CD4-positive, CD25-positive, alpha-beta regulatory T cell (primary cell): Measurements from ENCODE around the gene DNAJC18. TPM values are rescaled to one million over a fixed set of nuclear protein-coding genes. Genes with fewer than 3 reads are reported as not detected.

Experiments
- ATAC-seq, 2 donors: fragments of 150-1000 bp; cut with Tn5 transposase; one replicate each; pipeline ENCODE4 v1.10.0; 2021; ENCODE audit warnings: low read depth in 2 of 2, moderate number of reproducible peaks in 2 of 2, moderate library complexity in 1 of 2
- DNase-seq, 3 donors: peaks; one replicate each; pipeline versions ENCODE4 v3.0.0 to v3.0.0-alpha.2; 2012 to 2022; ENCODE audit warnings: mixed read lengths in 1 of 3
- H3K27ac ChIP-seq: one replicate; pipeline ENCODE4 v1.7.0; 2013; ENCODE audit warnings: mild to moderate bottlenecking, low read length; ENCODE audit not compliant: insufficient read depth, poor library complexity, severe bottlenecking
- H3K27me3 ChIP-seq: one replicate; pipeline ENCODE4 v1.7.0; 2013; ENCODE audit warnings: low read length; ENCODE audit not compliant: control insufficient read depth, insufficient read depth
- H3K36me3 ChIP-seq: one replicate; pipeline ENCODE4 v1.7.0; 2013; ENCODE audit warnings: mild to moderate bottlenecking, low read length, moderate library complexity; ENCODE audit not compliant: control insufficient read depth, insufficient read depth
- H3K4me1 ChIP-seq: 2 replicates; pipeline ENCODE4 v1.7.0; 2013; ENCODE audit warnings: mild to moderate bottlenecking, low read length; ENCODE audit not compliant: insufficient read depth, control insufficient read depth, poor library complexity, severe bottlenecking
- H3K4me3 ChIP-seq: one replicate; pipeline ENCODE4 v1.7.0; 2013; ENCODE audit warnings: low read depth, mild to moderate bottlenecking, low read length, moderate library complexity
- H3K9me3 ChIP-seq, 2 experiments: 1 replicate in 1 of 2; 2 replicates in 1 of 2; pipeline ENCODE4 v1.7.0; 2013; ENCODE audit warnings: low read length in 2 of 2, mild to moderate bottlenecking in 1 of 2, moderate library complexity in 1 of 2; ENCODE audit not compliant: control insufficient read depth in 2 of 2
- H3K27ac Mint-ChIP-seq, 3 donors: one replicate each; pipeline ENCODE4 v1.8.0; 2020 to 2022; ENCODE audit warnings: mild to moderate bottlenecking in 3 of 3, mixed read lengths in 3 of 3, moderate library complexity in 2 of 3
- H3K27me3 Mint-ChIP-seq: one replicate; pipeline ENCODE4 v1.8.0; 2022; ENCODE audit warnings: mild to moderate bottlenecking, mixed read lengths
- H3K36me3 Mint-ChIP-seq: one replicate; pipeline ENCODE4 v1.8.0; 2020; ENCODE audit warnings: mixed read lengths
- H3K4me1 Mint-ChIP-seq, 4 donors: one replicate each; pipeline ENCODE4 v1.8.0; 2020 to 2022; ENCODE audit warnings: mixed read lengths in 4 of 4, mild to moderate bottlenecking in 1 of 4
- H3K4me3 Mint-ChIP-seq, 4 donors: one replicate each; pipeline ENCODE4 v1.8.0; 2020 to 2022; ENCODE audit warnings: mild to moderate bottlenecking in 4 of 4, mixed read lengths in 4 of 4, moderate library complexity in 3 of 4
- H3K9me3 Mint-ChIP-seq, 7 donors: one replicate each; pipeline ENCODE4 v1.8.0; 2020 to 2022; ENCODE audit warnings: mixed read lengths in 7 of 7, mild to moderate bottlenecking in 3 of 7, moderate library complexity in 2 of 7
- polyA plus RNA-seq, 4 donors: library from polyadenylated mRNA; unstranded; fragments of 300-500 nt; fragmentation: Illumina TruSeq; gene quantifications; one replicate each; pipeline ENCODE4 v1.2.3, GENCODE V29; 2021
- total RNA-seq: library from RNA; stranded (reverse); gene quantifications from one replicate; pipeline ENCODE4 v1.2.3, GENCODE V29; 2022

The DNAJC18 gene
- total and polyA plus RNA-seq, 5 donors from 2014 or later: 4.0 to 9.0 (median 5.6) TPM

- ATAC-seq (no peak), DNase-seq (no peak)
- Histone ChIP-seq H3K36me3 (peaks cover 17% of the 10 kb centered on the region), H3K27ac (no peak overlapping the region), H3K27me3 (no peaks in the 10 kb centered on the region), H3K4me1 (no peaks in the 10 kb centered on the region), H3K9me3 (no peaks in the 10 kb centered on the region), H3K4me3 (no peak overlapping the region)
- Mint-ChIP-seq H3K4me3 (no peak overlapping the region), H3K27me3 (no peaks in the 10 kb centered on the region), H3K36me3 (peaks cover 18% of the 10 kb centered on the region), H3K27ac (peak overlapping the region in 1 of 3 donors; percentile 76), H3K9me3 (peaks cover 0 to 1% (median 0%) of the 10 kb centered on the region in 7 donors), H3K4me1 (peaks cover 0 to 16% (median 6%) of the 10 kb centered on the region in 4 donors)
These were observed 64.4 kb downstream of the DNAJC18 start for GRCh38 chr5:139374909-139375308.

- Mint-ChIP-seq H3K9me3 (peaks cover 0 to 1% (median 0%) of the 10 kb centered on the region in 7 donors), H3K27ac (peak overlapping the region in 2 of 3 donors; percentile 1 to 29), H3K4me1 (peaks cover 0 to 9% (median 5%) of the 10 kb centered on the region in 4 donors), H3K36me3 (peaks cover 15% of the 10 kb centered on the region), H3K27me3 (no peaks in the 10 kb centered on the region), H3K4me3 (no peak overlapping the region)
- DNase-seq (no peak), ATAC-seq (no peak)
- Histone ChIP-seq H3K4me1 (no peaks in the 10 kb centered on the region), H3K9me3 (no peaks in the 10 kb centered on the region), H3K36me3 (peaks cover 44% of the 10 kb centered on the region), H3K4me3 (no peak overlapping the region), H3K27me3 (no peaks in the 10 kb centered on the region), H3K27ac (no peak overlapping the region)
These were observed 67.6 kb downstream of the DNAJC18 start for GRCh38 chr5:139371482-139372435.

GRCh38 chr5:139369181-139369580 lies 70.1 kb downstream of the DNAJC18 start:
- ATAC-seq (no peak), DNase-seq (no peak)
- Histone ChIP-seq H3K9me3 (no peaks in the 10 kb centered on the region), H3K4me1 (no peaks in the 10 kb centered on the region), H3K27me3 (no peaks in the 10 kb centered on the region), H3K36me3 (peaks cover 63% of the 10 kb centered on the region), H3K27ac (no peak overlapping the region), H3K4me3 (no peak overlapping the region)
- H3K27ac Mint-ChIP-seq: no peak overlapping the region
- no peaks in the 10 kb centered on the region for H3K27me3 Mint-ChIP-seq
- peaks cover 0 to 9% (median 4%) of the 10 kb centered on the region in 4 donors for H3K4me1 Mint-ChIP-seq
- H3K4me3 Mint-ChIP-seq: no peak overlapping the region
- H3K36me3 Mint-ChIP-seq: peaks cover 16% of the 10 kb centered on the region
- H3K9me3 Mint-ChIP-seq: peaks cover 0 to 1% (median 0%) of the 10 kb centered on the region in 7 donors

GRCh38 chr5:139368613-139369012 lies 70.7 kb downstream of the DNAJC18 start:
- Histone ChIP-seq H3K4me1 (no peaks in the 10 kb centered on the region), H3K9me3 (no peaks in the 10 kb centered on the region), H3K4me3 (no peak overlapping the region), H3K36me3 (peaks cover 66% of the 10 kb centered on the region), H3K27me3 (no peaks in the 10 kb centered on the region), H3K27ac (no peak overlapping the region)
- ATAC-seq (no peak), DNase-seq (peak in 1 of 3 donors; percentile 29)
- Mint-ChIP-seq H3K27me3 (no peaks in the 10 kb centered on the region), H3K36me3 (peaks cover 22% of the 10 kb centered on the region), H3K9me3 (no peaks in the 10 kb centered on the region), H3K27ac (no peak overlapping the region), H3K4me3 (no peak overlapping the region), H3K4me1 (peaks cover 0 to 9% (median 6%) of the 10 kb centered on the region in 4 donors)

DNA sequence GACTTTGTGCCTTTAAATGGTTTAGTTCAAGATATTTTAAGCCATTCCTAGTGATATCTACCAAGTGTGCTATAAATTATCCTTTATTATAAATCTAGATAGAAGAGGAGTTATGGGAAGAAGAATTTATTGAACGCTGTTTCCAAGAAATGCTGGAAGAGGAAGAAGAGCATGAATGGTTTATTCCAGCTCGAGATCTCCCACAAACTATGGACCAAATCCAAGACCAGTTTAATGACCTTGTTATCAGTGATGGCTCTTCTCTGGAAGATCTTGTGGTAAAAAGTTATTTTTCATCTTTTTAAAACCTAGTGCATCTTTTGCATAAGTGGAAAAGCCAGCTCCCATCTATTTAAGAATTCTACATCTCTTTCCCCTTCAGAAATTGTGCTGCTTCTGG lies 74.9 kb downstream of the DNAJC18 start:
- no peaks in the 10 kb centered on the region for H3K27me3 Mint-ChIP-seq
- Histone ChIP-seq H3K27ac (no peak overlapping the region), H3K4me1 (no peaks in the 10 kb centered on the region), H3K27me3 (no peaks in the 10 kb centered on the region), H3K36me3 (peaks cover 53% of the 10 kb centered on the region), H3K9me3 (no peaks in the 10 kb centered on the region), H3K4me3 (no peak overlapping the region)
- ATAC-seq (no peak), DNase-seq (no peak)
- H3K9me3 Mint-ChIP-seq: no peaks in the 10 kb centered on the region
- peaks cover 11 to 22% (median 18%) of the 10 kb centered on the region in 4 donors for H3K4me1 Mint-ChIP-seq
- no peak overlapping the region for H3K4me3 Mint-ChIP-seq
- H3K27ac Mint-ChIP-seq: no peak overlapping the region
- H3K36me3 Mint-ChIP-seq: peaks cover 27% of the 10 kb centered on the region

GRCh38 chr5:139363937-139364336 lies 75.4 kb downstream of the DNAJC18 start:
- ATAC-seq: no peak
- Mint-ChIP-seq H3K27ac (no peak overlapping the region), H3K27me3 (no peaks in the 10 kb centered on the region), H3K36me3 (peaks cover 27% of the 10 kb centered on the region), H3K4me3 (no peak overlapping the region), H3K4me1 (peaks cover 11 to 22% (median 19%) of the 10 kb centered on the region in 4 donors), H3K9me3 (no peaks in the 10 kb centered on the region)
- DNase-seq: no peak
- no peaks in the 10 kb centered on the region for H3K9me3 ChIP-seq
- no peak overlapping the region for H3K27ac ChIP-seq
- H3K4me1 ChIP-seq: no peaks in the 10 kb centered on the region
- no peaks in the 10 kb centered on the region for H3K27me3 ChIP-seq
- no peak overlapping the region for H3K4me3 ChIP-seq
- H3K36me3 ChIP-seq: peaks cover 49% of the 10 kb centered on the region

GRCh38 chr5:139361835-139362429 lies 77.4 kb downstream of the DNAJC18 start:
- Mint-ChIP-seq H3K4me1 (peaks cover 16 to 37% (median 35%) of the 10 kb centered on the region in 4 donors), H3K4me3 (peak overlapping the region in 1 of 4 donors; percentile 61), H3K9me3 (no peaks in the 10 kb centered on the region), H3K27ac (no peak overlapping the region), H3K27me3 (no peaks in the 10 kb centered on the region), H3K36me3 (peaks cover 35% of the 10 kb centered on the region)
- DNase-seq: no peak
- no peak for ATAC-seq
- Histone ChIP-seq H3K36me3 (peaks cover 38% of the 10 kb centered on the region), H3K4me1 (peaks cover 2% of the 10 kb centered on the region), H3K27ac (no peak overlapping the region), H3K9me3 (no peaks in the 10 kb centered on the region), H3K27me3 (no peaks in the 10 kb centered on the region), H3K4me3 (no peak overlapping the region)
